Testis (tissue), 3 donors: Measurements from ENCODE around the gene HEG1. TPM values are rescaled to one million over a fixed set of nuclear protein-coding genes. Genes with fewer than 3 reads are reported as not detected.

Source experiments
- DNase-seq: peaks from one replicate; pipeline ENCODE4 v3.0.0-alpha.2; 2019
- H3K27ac ChIP-seq, 2 donors: fragments of 200-600 bp; sonication (generic); one replicate each; pipeline ENCODE4 v1.5.1; 2019
- H3K27me3 ChIP-seq: fragments of 200-600 bp; sonication (generic); one replicate; pipeline ENCODE4 v1.5.1; 2019
- H3K36me3 ChIP-seq: fragments of 200-600 bp; sonication (generic); one replicate; pipeline ENCODE4 v1.5.1; 2017; ENCODE audit warnings: low read depth; ENCODE audit errors: missing control alignments
- H3K4me1 ChIP-seq: fragments of 200-600 bp; sonication (generic); one replicate; pipeline ENCODE4 v1.5.1; 2019
- H3K4me3 ChIP-seq, 2 donors: fragments of 200-600 bp; sonication (generic); one replicate each; pipeline ENCODE4 v1.5.1; 2017 to 2019
- H3K9me3 ChIP-seq: fragments of 200-600 bp; sonication (generic); one replicate; pipeline ENCODE4 v1.5.1; 2017
- POLR2A ChIP-seq: fragments of 450-650 bp; IDR thresholded peaks from one replicate; pipeline ENCODE4 v1.6.1; 2017; ENCODE audit warnings: antibody characterized with exemption, mild to moderate bottlenecking, moderate library complexity
- WGBS, 2 donors: methylation state at CpG; one replicate each; pipeline ENCODE4 v1.1.5; 2018; 5-methylcytosine and 5-hydroxymethylcytosine counted together
- intact Hi-C: fragments of 100-400 bp; cut with DNase I; formaldehyde crosslinking; loops from one replicate; pipeline ENCODE4 v1.15.1; 2023; ENCODE audit warnings: low total_unique reads
- polyA plus RNA-seq: library from polyadenylated mRNA; stranded (reverse); fragments of 350-450 nt; fragmentation: Illumina TruSeq; extraction: RNeasy Lipid Tissue Mini Kit (QIAGEN cat#74804); gene quantifications from one replicate; pipeline ENCODE4 v1.2.3, GENCODE V29; 2014; ENCODE audit warnings: low read depth, low replicate concordance; ENCODE audit not compliant: insufficient read depth
- total RNA-seq, 2 donors: library from RNA; depleted of rRNA; stranded (reverse); fragments of >200 nt; gene quantifications; one replicate each; pipeline ENCODE4 v1.2.3, GENCODE V29; 2016
- TF ChIP-seq, protein P1 (sequence below), 3 experiments: fragments of 450-650 bp in 2 of 3; fragments of 200-600 bp in 1 of 3; sonication (generic) in 1 of 3; IDR thresholded peaks; one replicate each; pipeline ENCODE4 v1.5.1; 2016 to 2019; ENCODE audit warnings: antibody characterized with exemption in 3 of 3, mild to moderate bottlenecking in 2 of 3, moderate library complexity in 1 of 3

HEG1 gene
- total and polyA plus RNA-seq, 3 donors from 2014 or later: 50.3 to 160 (median 120) TPM

DNA sequence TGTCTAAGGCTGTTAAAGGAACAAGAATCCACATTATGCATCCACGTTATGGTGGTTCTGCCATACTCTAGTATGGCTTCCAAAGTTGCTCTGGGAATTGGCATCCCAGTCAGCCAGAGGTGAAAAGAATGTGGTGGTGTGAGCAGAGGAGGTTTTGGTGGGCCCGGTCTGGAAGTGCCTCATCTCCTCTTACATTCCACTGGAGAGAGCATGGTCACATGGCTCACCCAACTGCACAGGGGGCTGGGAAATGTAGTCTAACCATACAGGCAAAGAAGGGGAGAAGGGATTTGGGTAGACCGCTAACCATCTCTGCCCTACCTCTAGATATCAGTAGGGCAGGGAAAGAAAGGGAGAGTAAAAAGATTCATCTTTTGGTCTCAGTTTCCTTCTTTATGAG, 3.2 kb upstream of the HEG1 start:
- H3K4me3 ChIP-seq: no peak overlapping the region
- no peaks in the 10 kb centered on the region for H3K27me3 ChIP-seq
- H3K36me3 ChIP-seq: no peaks in the 10 kb centered on the region
- no peak overlapping the region for H3K27ac ChIP-seq
- TF ChIP-seq POLR2A: no peak
- intact Hi-C loops: no loop called here
- H3K4me1 ChIP-seq: peaks cover 39% of the 10 kb centered on the region
- H3K9me3 ChIP-seq: no peaks in the 10 kb centered on the region
- DNase-seq: no peak
- 81 to 94% methylated on average over 3 of the region's 3 CpGs for WGBS, 2 donors

DNA sequence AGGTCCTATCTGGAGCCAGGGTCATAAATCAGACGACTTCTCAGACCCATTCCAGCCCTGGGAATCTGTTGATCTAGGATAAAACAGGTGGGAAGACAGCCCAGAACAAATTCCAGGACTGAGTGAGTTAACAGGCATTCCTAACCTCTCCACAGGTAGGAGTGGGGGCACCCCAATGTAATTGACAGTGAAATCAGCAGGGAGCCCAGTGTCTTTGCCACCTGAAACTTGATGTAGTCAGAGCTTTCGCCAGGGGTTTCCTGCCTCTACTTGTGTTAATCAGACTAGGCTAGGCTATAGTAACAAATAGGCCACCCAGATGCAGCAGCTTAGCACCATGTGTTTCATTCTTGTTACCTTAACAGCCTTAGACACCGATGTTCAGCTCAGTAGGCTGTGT, 2.7 kb upstream of the HEG1 start:
- no peaks in the 10 kb centered on the region for H3K9me3 ChIP-seq
- TF ChIP-seq, protein P1, sequence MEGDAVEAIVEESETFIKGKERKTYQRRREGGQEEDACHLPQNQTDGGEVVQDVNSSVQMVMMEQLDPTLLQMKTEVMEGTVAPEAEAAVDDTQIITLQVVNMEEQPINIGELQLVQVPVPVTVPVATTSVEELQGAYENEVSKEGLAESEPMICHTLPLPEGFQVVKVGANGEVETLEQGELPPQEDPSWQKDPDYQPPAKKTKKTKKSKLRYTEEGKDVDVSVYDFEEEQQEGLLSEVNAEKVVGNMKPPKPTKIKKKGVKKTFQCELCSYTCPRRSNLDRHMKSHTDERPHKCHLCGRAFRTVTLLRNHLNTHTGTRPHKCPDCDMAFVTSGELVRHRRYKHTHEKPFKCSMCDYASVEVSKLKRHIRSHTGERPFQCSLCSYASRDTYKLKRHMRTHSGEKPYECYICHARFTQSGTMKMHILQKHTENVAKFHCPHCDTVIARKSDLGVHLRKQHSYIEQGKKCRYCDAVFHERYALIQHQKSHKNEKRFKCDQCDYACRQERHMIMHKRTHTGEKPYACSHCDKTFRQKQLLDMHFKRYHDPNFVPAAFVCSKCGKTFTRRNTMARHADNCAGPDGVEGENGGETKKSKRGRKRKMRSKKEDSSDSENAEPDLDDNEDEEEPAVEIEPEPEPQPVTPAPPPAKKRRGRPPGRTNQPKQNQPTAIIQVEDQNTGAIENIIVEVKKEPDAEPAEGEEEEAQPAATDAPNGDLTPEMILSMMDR (IDR thresholded peaks at IDR 0.05): no peak
- no peak for DNase-seq
- no peak overlapping the region for H3K4me3 ChIP-seq
- 94% methylated on average over 3 of the region's 3 CpGs for WGBS, 2 donors
- no peak overlapping the region for H3K27ac ChIP-seq
- no peaks in the 10 kb centered on the region for H3K36me3 ChIP-seq
- H3K4me1 ChIP-seq: peaks cover 40% of the 10 kb centered on the region
- intact Hi-C loops: no loop called here
- no peaks in the 10 kb centered on the region for H3K27me3 ChIP-seq

DNA sequence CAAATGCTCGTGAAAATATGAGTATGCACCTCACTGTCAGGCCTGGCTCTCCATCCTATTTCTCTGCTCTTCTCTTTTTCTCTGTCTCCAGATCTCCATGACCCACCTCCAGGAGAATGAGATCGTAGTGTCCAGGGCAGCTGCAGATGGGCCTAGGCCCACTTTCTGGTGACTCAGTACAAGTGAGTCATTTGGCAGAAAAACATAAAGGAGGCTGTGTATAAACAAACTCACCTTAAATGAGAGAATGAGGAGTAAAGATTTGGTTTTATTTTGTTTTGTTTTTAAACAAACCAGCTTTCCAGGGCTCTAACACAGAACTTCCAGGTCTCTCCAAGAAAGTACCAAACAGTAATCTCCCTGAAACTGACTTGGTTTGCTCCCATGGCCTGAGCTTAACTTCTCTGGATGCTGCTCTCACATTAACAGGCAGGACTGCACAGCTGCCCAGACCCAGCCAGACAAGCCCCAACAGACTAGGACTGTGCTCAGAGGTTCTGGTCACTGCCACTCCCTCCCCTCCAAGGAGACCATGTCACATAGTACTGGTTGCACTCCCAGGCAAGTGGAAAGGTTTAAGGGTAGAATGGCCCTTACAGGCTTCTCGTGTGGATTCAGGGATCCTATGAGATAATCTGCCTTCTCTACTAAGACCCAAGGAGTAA, 1.5 kb upstream of the HEG1 start:
- Histone ChIP-seq H3K4me1 (peaks cover 40% of the 10 kb centered on the region), H3K4me3 (no peak overlapping the region), H3K36me3 (no peaks in the 10 kb centered on the region), H3K27ac (peak overlapping the region in 1 of 2 donors; percentile 19), H3K9me3 (no peaks in the 10 kb centered on the region), H3K27me3 (no peaks in the 10 kb centered on the region)
- 41 to 78% methylated on average over 3 of the region's 3 CpGs for WGBS, 2 donors
- DNase-seq: no peak
- TF ChIP-seq, protein P1 (IDR thresholded peaks at IDR 0.05): no peak
- TF ChIP-seq POLR2A: no peak
- intact Hi-C loops: no loop called here

DNA sequence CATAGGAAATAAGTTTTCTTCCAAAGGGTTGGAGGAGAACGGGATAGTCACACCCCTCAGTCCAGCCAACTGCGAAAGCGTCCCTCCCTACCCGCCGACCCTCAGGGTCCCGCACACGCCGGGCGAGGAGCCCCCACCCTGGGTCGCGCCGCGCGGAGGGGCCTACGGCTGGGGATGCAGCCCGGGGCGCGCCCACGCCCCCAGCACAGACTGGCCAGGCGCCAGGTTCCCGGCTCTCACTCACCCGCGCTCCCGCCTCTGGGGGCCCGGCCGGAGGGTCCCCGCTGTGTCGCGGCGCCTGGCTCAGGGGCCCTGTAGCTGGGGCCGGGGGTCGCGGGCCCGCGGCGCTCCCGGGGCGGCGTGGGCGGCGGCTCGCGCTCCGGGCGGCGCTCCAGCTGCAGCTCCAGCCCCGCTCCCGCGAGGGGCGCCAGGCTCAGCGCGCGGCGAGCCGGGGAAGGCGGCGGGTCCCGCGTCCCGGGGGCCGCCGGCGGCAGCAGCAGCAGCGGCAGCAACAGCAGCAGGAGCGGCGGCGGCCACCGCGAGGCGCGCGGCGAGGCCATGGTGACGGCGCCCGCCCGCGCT, 375 bp downstream of the HEG1 start:
- TF ChIP-seq, protein P1 (IDR thresholded peaks at IDR 0.05): no peak
- no peak for TF ChIP-seq POLR2A
- no peaks in the 10 kb centered on the region for H3K9me3 ChIP-seq
- intact Hi-C loops: no loop called here
- no peak for DNase-seq
- 0 to 1% methylated on average over 5 to 69 of the region's 78 CpGs for WGBS, 2 donors
- no peaks in the 10 kb centered on the region for H3K27me3 ChIP-seq
- H3K4me3 ChIP-seq: peak overlapping the region; percentile 77 to 82
- H3K27ac ChIP-seq: peak overlapping the region; percentile 84 to 92
- H3K36me3 ChIP-seq: no peaks in the 10 kb centered on the region
- peaks cover 35% of the 10 kb centered on the region for H3K4me1 ChIP-seq

DNA sequence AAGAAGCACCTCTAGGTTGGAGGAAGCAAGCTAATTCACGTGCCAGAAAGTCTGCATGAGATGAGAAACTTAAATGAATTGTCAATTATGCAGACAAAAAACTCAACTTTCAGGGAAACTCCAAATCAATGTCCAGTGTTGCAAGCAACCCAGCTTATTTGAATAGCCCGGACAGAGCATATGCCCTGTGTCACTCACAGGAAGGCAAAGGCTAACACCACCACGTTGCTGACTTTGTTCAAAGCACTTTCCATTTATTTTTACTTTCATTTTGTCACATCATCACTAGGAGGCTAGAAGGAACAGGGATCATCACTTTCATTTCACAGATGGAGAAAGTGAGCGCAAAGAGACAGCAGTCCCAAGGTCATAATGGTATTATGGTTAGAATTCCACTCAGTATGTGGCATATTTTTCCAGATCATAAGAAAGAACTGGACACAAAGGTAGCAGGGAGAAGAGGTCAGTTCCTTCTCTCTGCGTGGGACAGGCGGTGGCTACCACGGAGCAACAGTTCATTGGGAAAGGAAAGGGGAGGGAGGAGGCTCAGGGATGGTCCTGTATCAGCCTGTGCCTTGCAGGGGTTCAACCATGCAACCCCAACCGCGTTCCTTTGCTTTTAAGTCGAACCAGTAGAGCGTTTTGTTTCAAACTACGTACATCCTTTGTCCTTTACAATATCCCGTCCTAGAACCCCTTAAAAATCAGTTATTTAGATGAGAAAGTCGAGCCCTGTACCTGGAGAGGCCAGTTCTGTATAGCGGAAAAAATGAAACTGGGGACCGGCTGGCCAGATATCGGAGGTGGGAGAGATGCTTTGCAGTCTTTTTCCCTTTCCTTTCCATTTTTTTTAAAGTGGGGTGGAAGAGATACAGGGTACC, 1.1 kb downstream of the HEG1 start:
- Histone ChIP-seq H3K27me3 (no peaks in the 10 kb centered on the region), H3K4me1 (peaks cover 35% of the 10 kb centered on the region), H3K27ac (peak overlapping the region; percentile 84 to 92), H3K4me3 (peak overlapping the region; percentile 77 to 82), H3K36me3 (no peaks in the 10 kb centered on the region), H3K9me3 (no peaks in the 10 kb centered on the region)
- peak; percentile 55 for DNase-seq
- intact Hi-C loops: no loop called here
- WGBS, 2 donors: 1 to 2% methylated on average over 17 of the region's 17 CpGs
- TF ChIP-seq, protein P1 (IDR thresholded peaks at IDR 0.05): no peak
- TF ChIP-seq POLR2A: no peak
